Duodenal mucosa (tissue), 2 donors: ENCODE measurements around the gene TSC22D2.

Experiments used
- H3K27ac ChIP-seq: one replicate; pipeline ENCODE4 v1.7.0; 2013; ENCODE audit warnings: low read depth, low read length
- H3K27me3 ChIP-seq, 2 donors: one replicate each; pipeline ENCODE4 v1.7.0; 2013; ENCODE audit warnings: low read length in 2 of 2, control low read depth in 1 of 2; ENCODE audit not compliant: insufficient read depth in 2 of 2, control insufficient read depth in 1 of 2
- H3K36me3 ChIP-seq, 2 donors: one replicate each; pipeline ENCODE4 v1.7.0; 2013; ENCODE audit warnings: low read length in 2 of 2, control low read depth in 1 of 2; ENCODE audit not compliant: insufficient read depth in 2 of 2, control insufficient read depth in 1 of 2
- H3K4me1 ChIP-seq, 2 donors: one replicate each; pipeline ENCODE4 v1.7.0; 2013; ENCODE audit warnings: low read length in 2 of 2, control low read depth in 1 of 2; ENCODE audit not compliant: insufficient read depth in 2 of 2, control insufficient read depth in 1 of 2
- H3K4me3 ChIP-seq, 2 donors: one replicate each; pipeline ENCODE4 v1.7.0; 2013; ENCODE audit warnings: low read length in 2 of 2, low read depth in 1 of 2
- H3K9ac ChIP-seq, 2 donors: one replicate each; pipeline ENCODE4 v1.7.0; 2013; ENCODE audit warnings: low read length in 2 of 2, low read depth in 1 of 2
- H3K9me3 ChIP-seq, 2 donors: one replicate each; pipeline ENCODE4 v1.7.0; 2013; ENCODE audit warnings: low read length in 2 of 2, control low read depth in 1 of 2; ENCODE audit not compliant: control insufficient read depth in 1 of 2

The TSC22D2 gene

GRCh38 chr3:150444371-150444770 lies 36.3 kb downstream of the TSC22D2 start:
- H3K9ac ChIP-seq, result no peak overlapping the region
- H3K4me1 ChIP-seq, result peaks cover 0 to 14% of the 10 kb centered on the region in 2 donors

GRCh38 chr3:150446470-150446977 lies 38.4 kb downstream of the TSC22D2 start:
- Histone ChIP-seq H3K27me3 (no peaks in the 10 kb centered on the region), H3K27ac (no peak overlapping the region), H3K36me3 (peaks cover 6 to 10% of the 10 kb centered on the region in 2 donors), H3K9me3 (no peaks in the 10 kb centered on the region), H3K4me1 (peaks cover 3 to 16% of the 10 kb centered on the region in 2 donors), H3K4me3 (no peak overlapping the region), H3K9ac (no peak overlapping the region)

More at GRCh38 chr3:150444371-150444770, 36.3 kb downstream of the TSC22D2 start:
- Histone ChIP-seq H3K36me3 (peaks cover 6 to 10% of the 10 kb centered on the region in 2 donors), H3K9me3 (no peaks in the 10 kb centered on the region), H3K27ac (no peak overlapping the region), H3K27me3 (no peaks in the 10 kb centered on the region), H3K4me3 (no peak overlapping the region)

DNA sequence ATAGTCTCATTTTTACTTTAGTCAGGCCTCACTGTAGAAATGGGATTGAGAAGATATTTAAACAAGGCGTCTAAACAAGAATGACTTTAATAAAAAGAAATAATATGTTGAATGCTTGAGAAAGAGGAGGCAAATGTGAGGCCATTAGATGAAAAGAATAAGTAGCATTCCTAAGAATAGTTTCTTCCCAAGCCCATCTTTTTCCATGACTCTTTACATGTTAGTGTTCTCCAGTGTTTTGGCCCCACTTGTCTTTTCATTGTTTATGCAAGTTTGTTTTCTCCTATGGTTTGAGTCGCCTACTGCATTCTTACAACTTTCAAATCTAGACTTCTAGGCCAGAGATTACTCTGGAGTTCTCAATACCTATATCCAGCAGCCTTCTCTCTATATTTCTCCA lies 39.0 kb downstream of the TSC22D2 start:
- no peaks in the 10 kb centered on the region for H3K27me3 ChIP-seq
- H3K9ac ChIP-seq, result no peak overlapping the region
- H3K4me3 ChIP-seq, result no peak overlapping the region
- peaks cover 5 to 6% of the 10 kb centered on the region in 2 donors for H3K36me3 ChIP-seq
- H3K27ac ChIP-seq, result no peak overlapping the region
- H3K4me1 ChIP-seq, result peaks cover 3 to 16% of the 10 kb centered on the region in 2 donors
- H3K9me3 ChIP-seq, result no peaks in the 10 kb centered on the region

DNA sequence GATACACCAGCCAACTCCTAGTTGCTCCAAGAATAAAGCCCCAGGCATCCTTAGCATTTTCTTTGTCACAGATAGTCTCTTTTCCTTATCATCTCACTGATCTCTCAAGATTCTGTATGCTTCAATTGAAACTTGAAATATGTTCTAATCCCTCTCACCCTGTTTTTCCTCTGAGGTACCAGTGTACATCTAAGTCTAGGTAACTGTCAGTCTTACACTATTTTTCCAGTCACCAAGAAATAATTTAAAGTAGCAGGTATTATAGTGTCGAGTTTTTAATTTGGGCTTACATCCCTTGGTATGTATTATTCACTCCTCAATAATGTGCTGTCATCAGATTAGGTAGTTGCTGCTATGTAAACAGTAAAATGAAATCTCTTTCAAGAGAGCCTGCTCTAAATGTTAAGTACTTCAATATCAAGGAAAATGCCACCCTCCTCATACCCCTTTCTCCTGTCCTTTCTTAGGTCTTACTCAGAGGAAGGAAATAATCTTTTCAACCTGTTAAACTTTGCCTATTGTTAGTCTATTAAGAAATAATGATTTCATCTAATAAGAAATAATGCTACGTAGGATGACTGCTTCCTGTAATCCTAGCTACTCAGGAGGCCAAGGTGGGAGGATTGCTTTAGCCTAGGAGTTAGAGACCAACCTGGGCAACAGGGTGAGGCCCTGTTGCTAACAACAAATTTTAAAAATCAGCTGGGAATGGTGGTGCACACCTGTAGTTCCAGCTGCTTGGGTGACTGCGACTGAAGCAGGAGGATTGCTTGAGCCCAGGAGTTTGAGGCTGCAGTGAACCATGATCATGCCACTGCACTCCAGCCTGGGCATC lies 39.8 kb downstream of the TSC22D2 start:
- Histone ChIP-seq H3K9me3 (no peaks in the 10 kb centered on the region), H3K27ac (no peak overlapping the region), H3K4me1 (peaks cover 3 to 16% of the 10 kb centered on the region in 2 donors), H3K4me3 (no peak overlapping the region), H3K36me3 (peaks cover 0 to 2% of the 10 kb centered on the region in 2 donors), H3K9ac (no peak overlapping the region), H3K27me3 (no peaks in the 10 kb centered on the region)

- Histone ChIP-seq H3K4me1 (peaks cover 3 to 16% of the 10 kb centered on the region in 2 donors), H3K4me3 (no peak overlapping the region), H3K27ac (no peak overlapping the region), H3K27me3 (no peaks in the 10 kb centered on the region), H3K9ac (no peak overlapping the region), H3K36me3 (no peaks in the 10 kb centered on the region), H3K9me3 (no peaks in the 10 kb centered on the region)
Measured at GRCh38 chr3:150449169-150449721, 41.1 kb downstream of the TSC22D2 start.

GRCh38 chr3:150450916-150451315 lies 42.8 kb downstream of the TSC22D2 start:
- Histone ChIP-seq H3K4me1 (peaks cover 3 to 16% of the 10 kb centered on the region in 2 donors), H3K4me3 (no peak overlapping the region), H3K27ac (no peak overlapping the region), H3K9ac (no peak overlapping the region), H3K9me3 (no peaks in the 10 kb centered on the region), H3K27me3 (no peaks in the 10 kb centered on the region), H3K36me3 (no peaks in the 10 kb centered on the region)

DNA sequence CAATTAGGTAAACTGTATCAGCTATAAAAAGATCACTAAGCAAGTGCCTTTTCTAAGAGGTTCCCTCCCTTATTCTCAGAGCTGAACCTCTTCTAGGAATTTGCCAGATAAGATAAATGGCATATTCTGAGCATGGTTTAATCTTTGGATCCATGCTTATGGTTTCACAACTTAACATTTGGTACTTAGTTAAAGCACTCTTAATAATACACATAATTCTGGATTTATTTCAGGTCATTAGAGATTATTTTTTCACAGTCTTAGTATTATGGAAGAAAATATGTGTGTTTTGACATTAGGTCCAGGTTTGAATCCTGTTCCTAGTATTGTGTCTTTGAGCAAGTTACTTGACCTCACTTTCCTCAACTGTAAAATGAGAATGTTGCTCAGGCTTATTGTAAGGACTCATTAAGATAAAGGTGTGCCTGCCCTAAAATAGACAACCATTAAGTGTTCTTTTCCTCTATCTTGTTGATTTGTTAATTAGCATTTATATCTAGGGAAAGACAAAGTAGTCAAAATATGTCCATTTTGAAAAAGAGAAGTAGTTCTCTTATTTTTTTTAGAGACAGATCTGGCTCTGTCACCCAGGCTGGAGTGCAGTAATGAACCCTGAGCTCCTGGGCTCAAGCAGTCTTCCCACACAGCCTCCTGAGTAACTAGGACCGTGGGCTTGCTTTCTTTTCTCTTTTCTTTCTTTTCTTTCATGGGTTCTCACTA lies 43.4 kb downstream of the TSC22D2 start:
- Histone ChIP-seq H3K4me1 (peaks cover 3 to 16% of the 10 kb centered on the region in 2 donors), H3K27ac (no peak overlapping the region), H3K4me3 (no peak overlapping the region), H3K9me3 (no peaks in the 10 kb centered on the region), H3K9ac (no peak overlapping the region), H3K27me3 (no peaks in the 10 kb centered on the region), H3K36me3 (no peaks in the 10 kb centered on the region)

- H3K4me1 ChIP-seq, result peaks cover 3 to 7% of the 10 kb centered on the region in 2 donors
- H3K27me3 ChIP-seq, result no peaks in the 10 kb centered on the region
- H3K9me3 ChIP-seq, result no peaks in the 10 kb centered on the region
- no peak overlapping the region for H3K9ac ChIP-seq
- no peak overlapping the region for H3K4me3 ChIP-seq
- H3K36me3 ChIP-seq, result peaks cover 2 to 5% of the 10 kb centered on the region in 2 donors
- H3K27ac ChIP-seq, result no peak overlapping the region
Measured at GRCh38 chr3:150453353-150453752, 45.3 kb downstream of the TSC22D2 start.

DNA sequence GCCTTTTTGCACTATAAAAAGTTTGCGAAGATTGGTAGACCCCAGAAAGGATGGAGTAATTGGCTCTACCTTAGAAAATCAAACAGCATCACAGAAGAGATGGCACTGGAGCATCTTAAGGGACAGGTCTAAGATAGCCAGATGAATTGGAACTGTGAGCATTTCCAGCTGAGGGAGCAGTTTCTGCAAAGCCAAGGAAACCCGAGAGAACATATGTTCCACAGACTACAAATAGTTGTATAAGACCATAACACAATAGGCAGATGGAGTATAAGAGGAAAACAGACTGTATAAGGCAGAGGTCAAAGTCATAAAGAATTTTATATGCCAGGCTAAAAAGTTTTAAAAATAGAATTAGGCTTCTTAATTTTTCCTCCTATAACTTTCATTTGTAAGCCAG lies 46.0 kb downstream of the TSC22D2 start:
- H3K4me1 ChIP-seq, result peaks cover 3 to 5% of the 10 kb centered on the region in 2 donors

DNA sequence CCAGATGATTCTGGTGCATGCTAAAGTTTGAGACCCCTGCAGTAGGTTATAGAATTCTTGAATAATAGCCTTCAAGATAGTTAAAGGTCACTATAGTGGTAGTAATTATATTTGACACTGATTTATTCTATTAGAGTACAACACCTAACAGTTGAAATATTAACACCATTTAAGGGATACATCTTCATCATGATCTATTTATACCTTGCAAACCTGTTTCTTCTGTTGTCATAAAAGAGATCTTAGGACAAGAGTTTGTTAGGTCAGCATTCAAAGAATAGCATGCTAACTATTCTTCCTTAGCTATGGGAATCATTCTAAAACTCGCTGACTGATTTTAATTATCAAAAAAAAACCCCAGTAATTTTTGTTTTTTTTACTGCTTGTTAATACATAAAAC lies 46.5 kb downstream of the TSC22D2 start:
- no peak overlapping the region for H3K9ac ChIP-seq
- no peak overlapping the region for H3K27ac ChIP-seq
- peaks cover 7 to 13% of the 10 kb centered on the region in 2 donors for H3K36me3 ChIP-seq
- peaks cover 0 to 3% of the 10 kb centered on the region in 2 donors for H3K4me1 ChIP-seq
- no peaks in the 10 kb centered on the region for H3K27me3 ChIP-seq
- no peaks in the 10 kb centered on the region for H3K9me3 ChIP-seq
- no peak overlapping the region for H3K4me3 ChIP-seq

More for the DNA sequence above, 46.0 kb downstream of the TSC22D2 start:
- Histone ChIP-seq H3K4me3 (no peak overlapping the region), H3K36me3 (peaks cover 7 to 13% of the 10 kb centered on the region in 2 donors), H3K27ac (no peak overlapping the region), H3K9me3 (no peaks in the 10 kb centered on the region), H3K9ac (no peak overlapping the region), H3K27me3 (no peaks in the 10 kb centered on the region)
